Measurements from ENCODE around the gene ECE2. TPM values are rescaled to one million over a fixed set of nuclear protein-coding genes. Genes with fewer than 3 reads are reported as not detected.

ECE2 gene
- not detected in 2 replicates for total RNA-seq (2021)
- Bru-seq, nascent RNA, result not detected
- BruChase-seq, experiment 1, labeled RNA remaining after a 2-hour chase, result not detected
- BruChase-seq, experiment 2, labeled RNA remaining after a 6-hour chase, result not detected
- long read RNA-seq, result 0 reads

GRCh38 chr3:184275961-184276910 lies at the start of gene ECE2:
Gene ECE2 (plus strand): TSS chr3:184276022. CDS start chr3:184276154, 132 bp downstream.
- POLR2A ChIA-PET (ENCODE audit: low non-redundant PET), result no interaction called here
- Histone ChIP-seq H3K4me1 (ENCODE audit: insufficient read depth, low read length, poor library complexity, severe bottlenecking) (no peaks in the 10 kb centered on the region), H3K27me3 (replicated peaks; ENCODE audit: insufficient read depth, low read depth, low read length, poor library complexity) (peaks cover 24% of the 10 kb centered on the region), H3K36me3 (ENCODE audit: insufficient read depth, low read length, poor library complexity, severe bottlenecking) (no peaks in the 10 kb centered on the region), H3K27ac (ENCODE audit: low read depth, low read length, poor library complexity, severe bottlenecking) (no peak within 1 kb of the TSS), H3K4me3 (ENCODE audit: low read depth, low read length, poor library complexity, severe bottlenecking) (no peak within 1 kb of the TSS), H3K9me3 (ENCODE audit: low read depth, low read length, poor library complexity, severe bottlenecking) (no peaks in the 10 kb centered on the region)
- TF ChIP-seq EZH2 (IDR thresholded peaks at IDR 0.05; ENCODE audit: borderline replicate concordance, low read depth, low read length, poor library complexity, severe bottlenecking) (no peak), CTCF (conservative IDR thresholded peaks at IDR 0.05; ENCODE audit: low read depth, low read length) (no peak)
- CTCF ChIA-PET, result no interaction called here
- BruUV-seq (replicated peaks), result no TSS peak
- no peak for DNase-seq (ENCODE audit: low spot score)
- intact Hi-C loops (cut with micrococcal nuclease; ENCODE audit: unreplicated experiment), result no loop called here

GRCh38 chr3:184227481-184227935 lies 48.3 kb upstream of the ECE2 start:
- CTCF ChIA-PET, result interaction anchor here (0.6 to 1.4 kb wide), 6 partner anchors 9 to 78 kb away, joined by 3 to 10 read pairs (median 4); no protein-coding TSS in a partner anchor
- no TSS peak for BruUV-seq (replicated peaks)
- peak; percentile 42 for DNase-seq (ENCODE audit: low spot score)

More at GRCh38 chr3:184227481-184227935, 48.3 kb upstream of the ECE2 start:
- Histone ChIP-seq H3K9me3 (ENCODE audit: low read depth, low read length, poor library complexity, severe bottlenecking) (no peaks in the 10 kb centered on the region), H3K27me3 (replicated peaks; ENCODE audit: insufficient read depth, low read depth, low read length, poor library complexity) (peaks cover 54% of the 10 kb centered on the region), H3K27ac (ENCODE audit: low read depth, low read length, poor library complexity, severe bottlenecking) (no peak overlapping the region), H3K36me3 (ENCODE audit: insufficient read depth, low read length, poor library complexity, severe bottlenecking) (no peaks in the 10 kb centered on the region), H3K4me1 (ENCODE audit: insufficient read depth, low read length, poor library complexity, severe bottlenecking) (peaks cover 5% of the 10 kb centered on the region), H3K4me3 (ENCODE audit: low read depth, low read length, poor library complexity, severe bottlenecking) (no peak overlapping the region)
- intact Hi-C loops (cut with micrococcal nuclease; ENCODE audit: unreplicated experiment), result no loop called here
- TF ChIP-seq EZH2 (IDR thresholded peaks at IDR 0.05; ENCODE audit: borderline replicate concordance, low read depth, low read length, poor library complexity, severe bottlenecking), result no peak
- TF ChIP-seq CTCF (conservative IDR thresholded peaks at IDR 0.05; ENCODE audit: low read depth, low read length), result peak; percentile 87
- POLR2A ChIA-PET (ENCODE audit: low non-redundant PET), result no interaction called here

Data from A673 (cell line).